GM21515 (cell line): ENCODE measurements around the gene JPH3.

Source experiments
- ATAC-seq: cut with Tn5 transposase; IDR thresholded peaks from one replicate; pipeline ENCODE4 v1.9.1; 2021; ENCODE audit not compliant: unreplicated experiment

Gene JPH3

DNA sequence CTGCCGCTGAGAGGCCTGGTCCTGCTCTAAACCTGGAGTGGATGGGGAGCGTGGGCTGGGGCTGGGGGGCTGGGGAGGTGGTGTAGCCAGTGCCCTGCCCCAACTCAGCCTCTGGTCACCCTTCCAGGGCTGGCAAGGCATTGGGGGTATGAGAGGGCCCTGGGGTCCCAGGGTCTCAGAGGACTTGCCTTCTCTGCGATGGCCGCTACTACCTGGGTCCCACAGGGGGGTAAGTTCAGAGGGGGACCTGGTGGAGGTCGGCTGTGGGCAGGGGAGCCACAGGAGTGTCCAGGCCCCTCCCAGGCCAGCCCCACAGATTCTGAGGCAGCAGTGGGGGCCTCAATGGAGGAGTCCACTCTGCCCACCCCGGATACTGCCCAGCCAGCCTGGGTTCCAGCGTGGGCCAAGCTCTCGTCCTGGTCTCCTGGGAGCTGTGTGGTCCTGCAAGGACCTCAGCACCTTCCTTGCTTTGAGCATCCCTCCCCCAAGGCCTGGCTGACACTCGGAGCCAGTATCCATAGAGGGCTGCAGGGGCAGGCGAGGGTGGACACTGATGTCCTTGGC is 20.5 kb downstream of the JPH3 start:
- ATAC-seq: no peak

GRCh38 chr16:87625241-87625797 is 23.0 kb downstream of the JPH3 start:
- no peak for ATAC-seq

GRCh38 chr16:87626401-87626800 is 24.1 kb downstream of the JPH3 start:
- ATAC-seq: no peak

DNA sequence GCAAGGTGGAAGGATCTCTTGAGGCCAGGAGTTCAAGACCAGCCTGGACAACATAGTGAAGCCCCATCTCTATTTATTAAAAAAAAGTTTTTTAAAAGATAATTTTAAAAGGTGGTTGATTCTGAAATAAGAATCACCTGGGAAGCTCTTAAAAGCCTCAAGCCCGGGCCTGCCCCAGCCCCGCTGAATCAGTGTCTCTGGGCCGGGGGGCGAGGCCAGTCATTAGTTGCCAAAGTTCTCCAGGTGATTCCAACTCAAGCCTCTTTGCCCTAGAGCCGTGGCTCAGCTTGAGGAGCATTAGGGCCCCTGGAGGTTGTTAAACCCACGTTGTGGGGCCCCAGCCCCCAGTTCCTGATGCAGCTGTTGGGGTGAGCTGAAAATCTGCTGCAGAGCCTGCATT is 24.6 kb downstream of the JPH3 start:
- no peak for ATAC-seq

DNA sequence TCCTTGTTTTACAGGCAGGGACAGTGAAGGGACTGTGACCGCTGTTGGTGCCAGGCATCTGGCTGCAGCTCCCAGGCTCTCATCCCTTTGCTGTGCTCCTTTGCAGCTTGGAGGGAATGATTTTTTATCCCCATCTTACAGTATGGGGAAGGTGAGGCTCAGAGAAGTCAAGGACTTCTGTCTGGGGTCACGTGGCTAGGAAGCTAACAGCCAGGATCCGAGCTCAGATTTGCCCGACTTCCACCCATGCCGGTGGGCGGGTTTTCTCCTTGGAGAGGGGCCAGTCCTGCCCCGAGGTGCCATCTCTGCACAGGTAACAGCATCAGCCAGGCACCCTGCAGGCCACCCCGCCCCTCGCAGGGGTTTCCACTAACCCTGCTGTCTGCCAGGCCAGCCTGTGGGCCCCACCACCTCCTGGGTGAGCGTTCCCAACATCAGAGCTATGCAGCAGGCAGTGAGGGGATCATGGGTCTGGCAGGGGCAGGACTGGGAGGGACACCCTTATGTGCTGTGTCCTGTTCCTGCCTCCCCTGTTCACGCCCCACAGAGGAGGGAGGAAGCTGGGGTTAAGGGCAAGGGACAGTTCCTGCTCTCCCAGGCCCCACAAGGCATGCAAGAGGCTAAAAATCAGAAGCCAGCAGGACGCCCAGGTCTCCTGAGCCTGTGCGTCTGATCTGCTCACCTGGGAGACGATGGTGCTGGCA is 25.4 kb downstream of the JPH3 start:
- ATAC-seq: no peak

DNA sequence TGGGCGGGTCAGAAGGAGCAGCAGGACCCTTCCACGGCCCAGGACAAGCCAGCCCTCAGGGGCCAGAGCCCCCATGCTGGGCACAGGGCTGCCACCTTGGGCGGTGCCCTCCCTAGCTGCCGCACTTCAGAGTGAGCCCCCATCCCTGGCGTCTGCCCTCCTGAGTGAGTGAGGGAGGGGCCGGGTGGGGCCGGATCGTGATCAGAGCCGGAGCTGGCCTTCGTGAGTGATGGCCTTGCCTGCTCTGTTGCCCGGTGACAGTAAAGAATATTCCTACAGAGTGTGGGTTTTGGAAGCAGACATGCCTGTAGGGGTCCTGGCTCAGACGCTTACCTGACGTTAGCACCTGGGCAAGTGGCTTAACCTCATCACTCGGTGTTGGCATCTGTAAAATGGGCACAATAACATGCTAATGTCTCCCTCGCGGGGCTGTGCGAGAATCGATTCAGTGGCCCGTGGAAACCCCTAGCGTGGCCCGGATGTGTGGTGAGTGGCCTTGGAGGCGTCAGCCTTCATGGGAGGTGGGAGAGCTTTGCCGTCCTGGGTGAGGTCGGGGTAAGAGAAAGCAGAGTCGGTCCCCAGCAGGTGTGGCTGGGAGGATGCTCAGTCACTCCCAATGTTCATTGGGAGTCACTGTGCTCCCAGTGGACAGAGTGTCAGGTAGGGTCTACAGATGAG is 26.1 kb downstream of the JPH3 start:
- ATAC-seq: no peak

GRCh38 chr16:87628940-87629339 is 26.6 kb downstream of the JPH3 start:
- ATAC-seq: no peak

- no peak for ATAC-seq
Measured at GRCh38 chr16:87631067-87631466, 28.8 kb downstream of the JPH3 start.

DNA sequence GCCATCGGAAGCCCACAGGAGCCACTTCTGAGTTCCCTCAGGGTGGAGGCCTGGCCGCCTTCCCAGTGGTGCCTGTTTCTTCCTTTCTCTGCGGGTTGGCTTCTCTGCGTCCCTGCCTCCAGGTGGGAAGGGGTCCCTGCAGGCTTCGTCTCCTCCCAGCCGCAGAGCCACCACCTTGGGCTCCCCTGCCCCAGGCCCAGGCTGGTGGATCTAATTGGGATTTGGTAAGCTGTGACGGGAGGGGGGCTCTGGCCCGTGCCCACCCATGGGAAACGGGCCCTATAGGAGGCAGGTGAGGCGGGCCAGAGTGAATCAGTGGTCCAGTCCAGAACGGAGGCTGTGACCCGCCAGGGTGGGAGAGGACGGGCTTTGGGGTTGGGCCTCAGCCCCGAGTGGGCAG is 32.1 kb downstream of the JPH3 start:
- no peak for ATAC-seq

- ATAC-seq: no peak
Measured at GRCh38 chr16:87635541-87636049, 33.3 kb downstream of the JPH3 start.

DNA sequence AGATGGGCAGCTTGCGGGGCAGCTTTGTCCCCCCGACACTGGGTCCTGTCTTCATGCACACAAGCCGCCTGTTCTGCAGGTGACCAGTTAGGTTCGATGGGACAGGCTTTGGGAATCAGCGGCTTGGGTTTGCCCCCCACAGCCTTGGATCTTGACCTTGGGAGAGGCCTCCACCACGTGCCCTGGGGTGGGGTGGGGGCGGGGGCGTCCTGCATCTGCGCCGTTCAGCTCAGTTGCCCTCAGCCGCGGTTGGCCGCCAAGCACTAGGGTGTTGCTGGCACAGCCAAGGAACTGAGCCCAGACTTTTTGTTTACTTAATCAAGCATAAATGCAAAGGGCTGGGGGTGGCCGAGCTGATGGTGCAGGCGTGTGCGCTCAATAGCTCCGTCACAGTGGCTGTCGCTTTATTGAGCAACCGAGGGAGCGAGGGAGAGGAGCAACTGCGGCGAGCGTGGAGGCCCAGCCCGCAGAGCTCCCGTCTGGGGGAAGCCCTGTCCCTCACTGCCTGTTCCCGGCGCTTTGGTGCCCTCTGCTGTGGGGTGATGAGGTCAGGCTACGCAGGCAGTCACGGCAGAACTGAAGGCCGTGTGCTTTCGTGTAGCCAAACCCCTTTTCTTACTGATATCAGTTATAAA is 33.9 kb downstream of the JPH3 start:
- ATAC-seq: no peak

DNA sequence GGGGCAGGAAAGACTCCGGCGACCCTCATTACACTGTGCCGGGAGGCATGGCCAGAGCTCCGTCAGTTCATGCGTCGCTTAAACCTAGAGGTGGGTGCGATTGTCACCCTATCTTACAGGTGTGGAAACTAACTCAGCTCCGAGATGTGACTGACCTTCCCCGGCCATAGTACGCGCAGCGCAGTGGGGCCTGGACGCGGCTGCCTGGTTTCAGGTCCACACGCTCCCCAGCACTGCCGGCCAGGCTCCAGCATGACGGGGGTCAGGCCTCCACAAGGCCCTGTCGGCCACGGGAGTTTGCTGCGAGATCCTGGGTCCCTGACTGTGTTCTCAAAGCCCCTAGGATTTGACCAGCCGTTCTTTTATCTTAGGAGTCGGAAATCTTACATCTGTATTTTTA is 34.4 kb downstream of the JPH3 start:
- ATAC-seq: no peak

GRCh38 chr16:87637357-87637756 is 35.0 kb downstream of the JPH3 start:
- ATAC-seq: no peak

DNA sequence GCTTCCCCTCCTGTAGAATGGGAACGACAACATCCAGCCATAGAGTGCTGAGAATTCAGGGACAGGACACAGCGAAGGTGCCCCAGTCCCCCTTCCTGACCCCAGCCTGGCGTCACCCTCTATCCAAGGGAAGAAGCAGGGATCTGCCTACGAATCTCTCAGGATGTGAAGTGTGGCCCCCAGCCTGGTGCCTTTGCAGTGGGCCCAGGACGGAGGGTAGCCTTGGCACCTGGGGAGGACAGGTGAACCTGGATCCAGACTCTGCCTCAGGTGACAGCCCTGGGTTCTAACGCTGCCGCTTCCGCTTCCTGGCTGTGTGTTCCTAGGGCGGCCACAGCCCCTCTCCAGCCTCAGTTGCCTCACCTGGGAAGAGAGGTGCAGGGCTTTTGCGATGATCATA is 36.4 kb downstream of the JPH3 start:
- no peak for ATAC-seq

DNA sequence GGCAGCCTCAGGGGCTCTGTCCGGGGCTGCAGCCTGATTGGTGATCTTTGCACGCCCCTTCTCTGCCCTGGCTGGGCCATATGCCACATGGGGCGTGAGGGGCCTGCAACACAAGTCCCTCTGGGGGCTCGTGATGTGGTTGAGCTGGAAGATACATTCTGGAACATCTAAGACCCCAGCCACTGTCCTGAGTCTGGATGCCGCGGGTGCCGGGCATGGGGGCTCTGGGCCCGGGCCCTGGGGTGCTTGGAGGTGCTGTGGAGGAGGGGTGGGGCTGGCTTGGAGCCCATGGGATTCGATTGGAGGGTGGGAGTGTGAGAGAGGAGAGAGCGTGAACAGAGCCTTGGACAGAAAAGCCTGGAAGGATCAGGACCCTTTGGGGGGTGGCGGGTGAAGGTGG is 39.4 kb downstream of the JPH3 start:
- ATAC-seq: no peak

- no peak for ATAC-seq
Measured at GRCh38 chr16:87642491-87642890, 40.2 kb downstream of the JPH3 start.

DNA sequence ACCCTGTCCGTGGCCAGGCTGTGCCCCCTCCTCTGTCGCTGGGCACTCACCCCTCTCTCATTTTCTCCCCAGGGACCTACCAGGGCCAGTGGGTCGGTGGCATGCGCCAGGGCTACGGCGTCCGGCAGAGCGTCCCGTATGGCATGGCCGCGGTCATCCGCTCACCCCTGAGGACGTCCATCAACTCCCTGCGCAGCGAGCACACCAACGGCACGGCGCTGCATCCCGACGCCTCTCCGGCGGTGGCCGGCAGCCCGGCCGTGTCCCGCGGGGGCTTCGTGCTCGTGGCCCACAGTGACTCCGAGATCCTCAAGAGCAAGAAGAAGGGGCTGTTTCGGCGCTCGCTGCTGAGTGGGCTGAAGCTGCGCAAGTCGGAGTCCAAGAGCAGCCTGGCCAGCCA is 41.9 kb downstream of the JPH3 start:
- ATAC-seq: no peak

- ATAC-seq: no peak
Measured at GRCh38 chr16:87644596-87644995, 42.3 kb downstream of the JPH3 start.

DNA sequence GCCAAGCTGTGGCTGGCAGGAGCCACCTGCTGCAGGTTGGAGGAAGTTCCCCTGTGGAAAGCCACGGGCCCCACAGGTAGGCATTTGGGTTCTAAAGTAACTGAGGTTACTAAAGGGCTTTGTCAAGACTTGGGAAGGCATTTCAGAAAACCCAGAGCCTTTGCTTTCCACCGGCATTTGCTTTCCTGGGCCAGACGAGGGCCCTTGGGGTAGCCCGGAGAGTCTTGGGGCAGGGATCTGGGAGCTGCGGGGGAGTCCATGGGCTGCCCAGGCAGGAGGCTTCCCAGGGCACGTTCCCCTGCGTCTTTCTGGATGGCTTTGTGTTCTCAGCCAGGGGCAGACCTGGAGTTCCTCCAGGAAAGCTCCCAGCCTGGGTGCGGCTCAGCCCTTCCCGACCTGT is 43.5 kb downstream of the JPH3 start:
- ATAC-seq: no peak

DNA sequence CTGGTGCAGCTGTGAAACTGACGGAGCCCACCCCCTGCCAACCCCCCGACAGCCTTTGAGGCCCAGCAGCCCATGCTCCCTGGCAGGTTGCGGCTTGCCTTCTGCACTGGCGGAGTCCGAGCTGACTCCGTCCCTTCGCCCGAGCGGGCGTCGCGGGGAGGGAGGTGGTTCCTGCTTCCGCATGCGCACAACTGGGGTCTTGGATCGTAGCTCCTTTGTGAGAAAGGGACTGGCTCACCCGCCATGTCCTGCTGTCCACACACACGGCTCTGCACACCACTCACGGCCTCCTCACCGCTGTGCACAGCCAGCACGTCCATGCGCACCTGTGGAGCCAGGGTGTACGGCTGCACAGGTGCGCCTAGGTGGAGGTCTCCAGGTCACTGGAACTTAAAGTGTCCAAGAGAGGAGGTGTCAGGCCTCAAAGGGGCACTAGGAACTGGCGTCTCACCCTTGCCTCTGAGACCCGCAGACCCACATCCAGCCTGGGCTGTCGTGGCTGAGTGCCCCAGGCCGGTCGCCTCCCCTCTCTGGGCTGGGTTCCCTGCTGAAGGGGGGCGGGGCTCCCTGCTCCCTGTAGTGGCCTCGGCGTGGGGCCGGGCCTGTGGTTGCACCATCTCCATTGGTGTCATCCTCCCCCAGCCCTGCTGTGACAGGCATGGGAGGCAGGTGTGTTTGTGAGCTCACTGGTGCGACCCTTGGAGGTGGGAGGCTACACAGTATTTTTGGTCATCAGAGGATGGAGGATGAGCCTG is 45.3 kb downstream of the JPH3 start:
- no peak for ATAC-seq

- no peak for ATAC-seq
Measured at GRCh38 chr16:87648236-87648635, 45.9 kb downstream of the JPH3 start.
